ENCODE data around the gene EEF1B2.

The EEF1B2 gene

DNA sequence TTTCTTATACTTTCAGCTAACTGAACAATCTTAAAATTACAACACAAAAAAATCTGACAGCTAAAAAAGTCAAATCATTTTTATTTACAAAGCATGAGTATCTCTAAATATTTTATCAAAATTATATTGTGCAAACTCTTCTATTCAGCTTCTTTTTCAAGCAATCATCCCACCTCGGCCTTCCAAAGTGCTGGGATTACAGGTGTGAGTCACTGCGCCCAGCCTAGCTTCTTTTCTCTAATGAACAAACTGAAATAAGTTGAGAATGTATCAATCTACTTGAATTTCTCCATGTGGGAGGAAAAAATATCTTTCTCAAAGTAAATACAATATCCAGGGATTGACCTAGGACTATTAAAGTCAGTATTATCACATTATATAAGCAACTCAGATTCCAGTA lies 15.3 kb upstream of the EEF1B2 start:
- Histone ChIP-seq H3K4ac (ENCODE audit: low read depth, low read length) (no peak overlapping the region), H3K79me2 (ENCODE audit: control insufficient read depth, insufficient read depth, low read length, poor library complexity) (no peaks in the 10 kb centered on the region), H3K27me3 (ENCODE audit: insufficient read depth, low read length) (no peaks in the 10 kb centered on the region), H4K91ac (ENCODE audit: low read depth, low read length) (no peak overlapping the region), H3K36me3 (ENCODE audit: control insufficient read depth in 1 of 2, insufficient read depth in 2 of 2, low read length in 2 of 2) (peaks cover 33 to 48% of the 10 kb centered on the region in 2 experiments), H2AFZ (ENCODE audit: insufficient read depth, low read length, poor library complexity) (no peak overlapping the region), H2BK5ac (ENCODE audit: low read depth, low read length, poor library complexity) (no peak overlapping the region), H3K18ac (ENCODE audit: low read length) (no peak overlapping the region), H3K27ac (ENCODE audit: low read depth, low read length) (no peak overlapping the region), H3K9me3 (ENCODE audit: insufficient read depth, low read depth, low read length) (peaks cover 2% of the 10 kb centered on the region), H3K4me3 (ENCODE audit: low read depth, low read length) (no peak overlapping the region), H4K12ac (ENCODE audit: low read depth, low read length) (no peak overlapping the region), H4K8ac (ENCODE audit: low read depth, low read length) (no peak overlapping the region), H2BK120ac (ENCODE audit: insufficient read depth, low read length, poor library complexity) (no peak overlapping the region), H3K79me1 (ENCODE audit: low read length) (no peaks in the 10 kb centered on the region), H2AK5ac (ENCODE audit: low read length) (no peak overlapping the region), H3K4me1 (ENCODE audit: control insufficient read depth in 1 of 2, insufficient read depth in 2 of 2, low read length in 2 of 2) (no peaks in the 10 kb centered on the region), H3K23ac (ENCODE audit: low read length) (no peak overlapping the region), H2BK12ac (ENCODE audit: low read length) (no peak overlapping the region), H3K14ac (ENCODE audit: low read length) (no peak overlapping the region), H3K9ac (ENCODE audit: low read length) (no peak overlapping the region), H3K4me2 (ENCODE audit: low read length) (no peak overlapping the region)
- no CpG with 5 or more reads among the region's 2 CpGs for WGBS (ENCODE audit: extremely low coverage, insufficient coverage, insufficient read length)
- DNase-seq: no peak

GRCh38 chr2:206145665-206146064 lies 14.0 kb upstream of the EEF1B2 start:
- DNase-seq: no peak
- no peak overlapping the region for H3K18ac ChIP-seq (ENCODE audit: low read length)
- H4K91ac ChIP-seq (ENCODE audit: low read depth, low read length): no peak overlapping the region
- H3K23ac ChIP-seq (ENCODE audit: low read length): no peak overlapping the region
- no peak overlapping the region for H2BK12ac ChIP-seq (ENCODE audit: low read length)
- H4K12ac ChIP-seq (ENCODE audit: low read depth, low read length): no peak overlapping the region
- H3K79me2 ChIP-seq (ENCODE audit: control insufficient read depth, insufficient read depth, low read length, poor library complexity): no peaks in the 10 kb centered on the region
- no peak overlapping the region for H3K27ac ChIP-seq (ENCODE audit: low read depth, low read length)
- no peak overlapping the region for H2BK5ac ChIP-seq (ENCODE audit: low read depth, low read length, poor library complexity)
- H3K36me3 ChIP-seq (ENCODE audit: control insufficient read depth in 1 of 2, insufficient read depth in 2 of 2, low read length in 2 of 2): peaks cover 27 to 45% of the 10 kb centered on the region in 2 experiments
- no peak overlapping the region for H3K4me2 ChIP-seq (ENCODE audit: low read length)
- no peak overlapping the region for H3K9ac ChIP-seq (ENCODE audit: low read length)
- no CpG with 5 or more reads among the region's 5 CpGs for WGBS (ENCODE audit: extremely low coverage, insufficient coverage, insufficient read length)
- no peak overlapping the region for H3K4ac ChIP-seq (ENCODE audit: low read depth, low read length)
- H3K4me1 ChIP-seq (ENCODE audit: control insufficient read depth in 1 of 2, insufficient read depth in 2 of 2, low read length in 2 of 2): no peaks in the 10 kb centered on the region
- H3K4me3 ChIP-seq (ENCODE audit: low read depth, low read length): no peak overlapping the region
- H3K27me3 ChIP-seq (ENCODE audit: insufficient read depth, low read length): no peaks in the 10 kb centered on the region
- no peak overlapping the region for H3K14ac ChIP-seq (ENCODE audit: low read length)
- H3K9me3 ChIP-seq (ENCODE audit: insufficient read depth, low read depth, low read length): no peaks in the 10 kb centered on the region
- no peak overlapping the region for H2AK5ac ChIP-seq (ENCODE audit: low read length)
- H3K79me1 ChIP-seq (ENCODE audit: low read length): no peaks in the 10 kb centered on the region
- H2BK120ac ChIP-seq (ENCODE audit: insufficient read depth, low read length, poor library complexity): no peak overlapping the region
- no peak overlapping the region for H2AFZ ChIP-seq (ENCODE audit: insufficient read depth, low read length, poor library complexity)
- H4K8ac ChIP-seq (ENCODE audit: low read depth, low read length): no peak overlapping the region

- no peak overlapping the region for H3K4me2 ChIP-seq (ENCODE audit: low read length)
- no CpG with 5 or more reads among the region's 1 CpG for WGBS (ENCODE audit: extremely low coverage, insufficient coverage, insufficient read length)
- no peaks in the 10 kb centered on the region for H3K79me1 ChIP-seq (ENCODE audit: low read length)
- H3K79me2 ChIP-seq (ENCODE audit: control insufficient read depth, insufficient read depth, low read length, poor library complexity): no peaks in the 10 kb centered on the region
- no peak overlapping the region for H2AK5ac ChIP-seq (ENCODE audit: low read length)
- H2BK12ac ChIP-seq (ENCODE audit: low read length): no peak overlapping the region
- no peak for DNase-seq
- H4K12ac ChIP-seq (ENCODE audit: low read depth, low read length): no peak overlapping the region
- H3K4me1 ChIP-seq (ENCODE audit: control insufficient read depth in 1 of 2, insufficient read depth in 2 of 2, low read length in 2 of 2): no peaks in the 10 kb centered on the region
- H2BK5ac ChIP-seq (ENCODE audit: low read depth, low read length, poor library complexity): no peak overlapping the region
- H3K27me3 ChIP-seq (ENCODE audit: insufficient read depth, low read length): no peaks in the 10 kb centered on the region
- peaks cover 16 to 29% of the 10 kb centered on the region in 2 experiments for H3K36me3 ChIP-seq (ENCODE audit: control insufficient read depth in 1 of 2, insufficient read depth in 2 of 2, low read length in 2 of 2)
- no peak overlapping the region for H3K23ac ChIP-seq (ENCODE audit: low read length)
- no peak overlapping the region for H3K14ac ChIP-seq (ENCODE audit: low read length)
- H4K91ac ChIP-seq (ENCODE audit: low read depth, low read length): no peak overlapping the region
- no peaks in the 10 kb centered on the region for H3K9me3 ChIP-seq (ENCODE audit: insufficient read depth, low read depth, low read length)
- H4K8ac ChIP-seq (ENCODE audit: low read depth, low read length): no peak overlapping the region
- H3K4me3 ChIP-seq (ENCODE audit: low read depth, low read length): no peak overlapping the region
- no peak overlapping the region for H3K4ac ChIP-seq (ENCODE audit: low read depth, low read length)
- H3K9ac ChIP-seq (ENCODE audit: low read length): no peak overlapping the region
- no peak overlapping the region for H2BK120ac ChIP-seq (ENCODE audit: insufficient read depth, low read length, poor library complexity)
- no peak overlapping the region for H2AFZ ChIP-seq (ENCODE audit: insufficient read depth, low read length, poor library complexity)
- no peak overlapping the region for H3K18ac ChIP-seq (ENCODE audit: low read length)
- no peak overlapping the region for H3K27ac ChIP-seq (ENCODE audit: low read depth, low read length)
These were observed 10.4 kb upstream of the EEF1B2 start for GRCh38 chr2:206149330-206149729.

GRCh38 chr2:206150168-206150567 lies 9.5 kb upstream of the EEF1B2 start:
- Histone ChIP-seq H2AK5ac (ENCODE audit: low read length) (no peak overlapping the region), H3K79me2 (ENCODE audit: control insufficient read depth, insufficient read depth, low read length, poor library complexity) (no peaks in the 10 kb centered on the region), H3K9me3 (ENCODE audit: insufficient read depth, low read depth, low read length) (no peaks in the 10 kb centered on the region), H3K27ac (ENCODE audit: low read depth, low read length) (no peak overlapping the region), H4K12ac (ENCODE audit: low read depth, low read length) (no peak overlapping the region), H3K4me1 (ENCODE audit: control insufficient read depth in 1 of 2, insufficient read depth in 2 of 2, low read length in 2 of 2) (no peaks in the 10 kb centered on the region), H3K36me3 (ENCODE audit: control insufficient read depth in 1 of 2, insufficient read depth in 2 of 2, low read length in 2 of 2) (peaks cover 15 to 28% of the 10 kb centered on the region in 2 experiments), H2BK12ac (ENCODE audit: low read length) (no peak overlapping the region), H2BK120ac (ENCODE audit: insufficient read depth, low read length, poor library complexity) (no peak overlapping the region), H3K27me3 (ENCODE audit: insufficient read depth, low read length) (no peaks in the 10 kb centered on the region), H3K4me3 (ENCODE audit: low read depth, low read length) (no peak overlapping the region), H3K79me1 (ENCODE audit: low read length) (no peaks in the 10 kb centered on the region), H3K23ac (ENCODE audit: low read length) (no peak overlapping the region), H4K91ac (ENCODE audit: low read depth, low read length) (no peak overlapping the region), H3K4ac (ENCODE audit: low read depth, low read length) (no peak overlapping the region), H4K8ac (ENCODE audit: low read depth, low read length) (no peak overlapping the region), H2BK5ac (ENCODE audit: low read depth, low read length, poor library complexity) (no peak overlapping the region), H2AFZ (ENCODE audit: insufficient read depth, low read length, poor library complexity) (no peak overlapping the region), H3K18ac (ENCODE audit: low read length) (no peak overlapping the region), H3K4me2 (ENCODE audit: low read length) (no peak overlapping the region), H3K14ac (ENCODE audit: low read length) (no peak overlapping the region), H3K9ac (ENCODE audit: low read length) (no peak overlapping the region)
- no CpG with 5 or more reads among the region's 1 CpG for WGBS (ENCODE audit: extremely low coverage, insufficient coverage, insufficient read length)
- DNase-seq: no peak
